WTC11 (cell line): ENCODE data around the gene GNAI1. TPM values are rescaled to one million over a fixed set of nuclear protein-coding genes. Genes with fewer than 3 reads are reported as not detected.

Source experiments
- ATAC-seq: fragments of 200-7000 bp; cut with Tn5 transposase; 2 replicates; pipeline ENCODE4 v1.10.0; 2021; ENCODE audit warnings: mild to moderate bottlenecking, moderate library complexity
- CTCF ChIA-PET: fragments of 300-600 bp; sonication (Branson Sonifier 250); formaldehyde crosslinking; loops from one replicate; lab custom pipeline; 2021; ENCODE audit warnings: antibody characterized with exemption; lab: Charles Lee
- POLR2A ChIA-PET: fragments of 350-600 bp; sonication (Branson Sonifier 250); formaldehyde crosslinking; loops from one replicate; lab custom pipeline; 2021; ENCODE audit warnings: antibody characterized with exemption; lab: Charles Lee
- DNase-seq: peaks from one replicate; pipeline ENCODE4 v3.0.0; 2021; ENCODE audit warnings: low spot score
- H3K27ac Mint-ChIP-seq: 2 replicates; pipeline ENCODE4 v1.8.0; 2021; ENCODE audit warnings: mixed read lengths
- H3K27me3 Mint-ChIP-seq: 2 replicates; pipeline ENCODE4 v1.8.0; 2021; ENCODE audit warnings: low read depth, mild to moderate bottlenecking, moderate library complexity, mixed read lengths
- H3K36me3 Mint-ChIP-seq: 2 replicates; pipeline ENCODE4 v1.8.0; 2021; ENCODE audit warnings: mixed read lengths
- H3K4me1 Mint-ChIP-seq: 2 replicates; pipeline ENCODE4 v1.8.0; 2022; ENCODE audit warnings: mixed read lengths
- H3K4me3 Mint-ChIP-seq: 2 replicates; pipeline ENCODE4 v1.8.0; 2021; ENCODE audit warnings: mild to moderate bottlenecking, moderate library complexity, mixed read lengths
- H3K9me3 Mint-ChIP-seq: 2 replicates; pipeline ENCODE4 v1.8.0; 2021; ENCODE audit warnings: mixed read lengths
- AR ChIP-seq: fragments of 250-450 bp; sonication (Bioruptor Pico); IDR thresholded peaks from 2 replicates; pipeline ENCODE4 v1.9.0; 2021; ENCODE audit warnings: mild to moderate bottlenecking
- ATF1 ChIP-seq: sonication (generic); formaldehyde crosslinking; IDR thresholded peaks from 2 replicates; pipeline ENCODE4 v1.8.1; 2023; ENCODE audit warnings: mild to moderate bottlenecking, moderate library complexity, missing genetic modification reagents
- ATF3 ChIP-seq: sonication (generic); formaldehyde crosslinking; conservative IDR thresholded peaks from 2 replicates; pipeline ENCODE4 v1.8.1; 2022; ENCODE audit warnings: mild to moderate bottlenecking, missing genetic modification reagents
- E2F1 ChIP-seq: sonication (generic); formaldehyde crosslinking; IDR thresholded peaks from 2 replicates; pipeline ENCODE4 v1.8.0; 2022; ENCODE audit warnings: mild to moderate bottlenecking, missing genetic modification reagents
- EMX1 ChIP-seq: fragments of 250-450 bp; sonication (Bioruptor Pico); IDR thresholded peaks from 2 replicates; pipeline ENCODE4 v1.8.0; 2021; ENCODE audit warnings: mild to moderate bottlenecking
- ETV6 ChIP-seq: sonication (generic); formaldehyde crosslinking; IDR thresholded peaks from 2 replicates; pipeline ENCODE4 v1.8.1; 2022; ENCODE audit warnings: mild to moderate bottlenecking, missing genetic modification reagents
- GABPB1 ChIP-seq: sonication (generic); formaldehyde crosslinking; IDR thresholded peaks from 2 replicates; pipeline ENCODE4 v1.8.1; 2023; ENCODE audit warnings: mild to moderate bottlenecking, missing genetic modification reagents
- HMGA2 ChIP-seq: fragments of 250-450 bp; sonication (Bioruptor Pico); IDR thresholded peaks from 2 replicates; pipeline ENCODE4 v1.4.0; 2021; ENCODE audit warnings: mild to moderate bottlenecking, moderate library complexity
- NFATC4 ChIP-seq: fragments of 250-450 bp; sonication (Bioruptor Pico); IDR thresholded peaks from 2 replicates; pipeline ENCODE4 v1.9.0; 2021; ENCODE audit warnings: mild to moderate bottlenecking
- RORB ChIP-seq: fragments of 250-450 bp; sonication (Bioruptor Pico); IDR thresholded peaks from 2 replicates; pipeline ENCODE4 v1.9.0; 2021; ENCODE audit warnings: mild to moderate bottlenecking
- SMAD3 ChIP-seq: sonication (generic); formaldehyde crosslinking; IDR thresholded peaks from 2 replicates; pipeline ENCODE4 v1.8.0; 2022; ENCODE audit warnings: missing genetic modification reagents, mild to moderate bottlenecking, borderline replicate concordance
- ZNF219 ChIP-seq: sonication (generic); formaldehyde crosslinking; IDR thresholded peaks from 2 replicates; pipeline ENCODE4 v1.8.0; 2023; ENCODE audit warnings: missing genetic modification reagents, mild to moderate bottlenecking, borderline replicate concordance
- ZNF317 ChIP-seq: sonication (generic); formaldehyde crosslinking; IDR thresholded peaks from 2 replicates; pipeline ENCODE4 v1.8.1; 2023; ENCODE audit warnings: low read depth, mild to moderate bottlenecking, moderate library complexity, missing genetic modification reagents, borderline replicate concordance
- ZNF671 ChIP-seq: fragments of 250-450 bp; sonication (Bioruptor Pico); IDR thresholded peaks from 2 replicates; pipeline ENCODE4 v1.8.0; 2021; ENCODE audit warnings: mild to moderate bottlenecking
- total RNA-seq: library from RNA; stranded (reverse); gene quantifications from 3 replicates; pipeline ENCODE4 v1.2.3, GENCODE V29; 2021
- TF ChIP-seq, protein P1 (sequence below): sonication (generic); formaldehyde crosslinking; IDR thresholded peaks from 2 replicates; pipeline ENCODE4 v1.8.1; 2022; ENCODE audit warnings: missing genetic modification reagents, borderline replicate concordance
- TF ChIP-seq, protein P2 (sequence below): fragments of 200-600 bp; IDR thresholded peaks from 2 replicates; pipeline ENCODE4 v1.8.0; 2022; ENCODE audit warnings: antibody characterized with exemption
- TF ChIP-seq, protein P3 (sequence below): sonication (generic); formaldehyde crosslinking; IDR thresholded peaks from 2 replicates; pipeline ENCODE4 v1.8.1; 2023; ENCODE audit warnings: mild to moderate bottlenecking, missing genetic modification reagents, moderate library complexity

The GNAI1 gene
- total RNA-seq, 1 experiment from 2014 or later: 26.7 TPM

DNA sequence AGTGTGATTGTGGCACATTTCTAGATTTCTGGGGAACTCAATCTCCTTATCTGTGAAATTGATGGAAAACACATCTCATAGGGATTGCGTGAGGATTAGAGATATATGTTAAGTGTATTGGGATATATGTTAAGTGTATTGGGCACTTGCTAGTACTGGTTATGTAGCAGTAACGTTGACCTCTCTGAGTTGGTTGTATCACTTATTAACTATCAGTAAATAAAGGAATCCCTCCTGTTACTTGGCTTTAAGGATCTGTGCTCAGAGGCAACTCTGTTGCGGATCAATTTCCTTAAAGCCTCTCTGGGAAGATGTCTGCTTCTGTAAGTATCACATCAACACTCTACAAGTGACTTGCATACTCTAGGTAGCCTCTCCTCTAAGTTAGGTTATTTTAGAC, 25.2 kb downstream of the GNAI1 start (continued):
- no peak for TF ChIP-seq AR (CRISPR knock-in tag)
- TF ChIP-seq, protein P1, sequence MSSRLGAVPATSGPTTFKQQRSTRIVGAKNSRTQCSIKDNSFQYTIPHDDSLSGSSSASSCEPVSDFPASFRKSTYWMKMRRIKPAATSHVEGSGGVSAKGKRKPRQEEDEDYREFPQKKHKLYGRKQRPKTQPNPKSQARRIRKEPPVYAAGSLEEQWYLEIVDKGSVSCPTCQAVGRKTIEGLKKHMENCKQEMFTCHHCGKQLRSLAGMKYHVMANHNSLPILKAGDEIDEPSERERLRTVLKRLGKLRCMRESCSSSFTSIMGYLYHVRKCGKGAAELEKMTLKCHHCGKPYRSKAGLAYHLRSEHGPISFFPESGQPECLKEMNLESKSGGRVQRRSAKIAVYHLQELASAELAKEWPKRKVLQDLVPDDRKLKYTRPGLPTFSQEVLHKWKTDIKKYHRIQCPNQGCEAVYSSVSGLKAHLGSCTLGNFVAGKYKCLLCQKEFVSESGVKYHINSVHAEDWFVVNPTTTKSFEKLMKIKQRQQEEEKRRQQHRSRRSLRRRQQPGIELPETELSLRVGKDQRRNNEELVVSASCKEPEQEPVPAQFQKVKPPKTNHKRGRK (CRISPR knock-in tag): no peak
- TF ChIP-seq, protein P2, sequence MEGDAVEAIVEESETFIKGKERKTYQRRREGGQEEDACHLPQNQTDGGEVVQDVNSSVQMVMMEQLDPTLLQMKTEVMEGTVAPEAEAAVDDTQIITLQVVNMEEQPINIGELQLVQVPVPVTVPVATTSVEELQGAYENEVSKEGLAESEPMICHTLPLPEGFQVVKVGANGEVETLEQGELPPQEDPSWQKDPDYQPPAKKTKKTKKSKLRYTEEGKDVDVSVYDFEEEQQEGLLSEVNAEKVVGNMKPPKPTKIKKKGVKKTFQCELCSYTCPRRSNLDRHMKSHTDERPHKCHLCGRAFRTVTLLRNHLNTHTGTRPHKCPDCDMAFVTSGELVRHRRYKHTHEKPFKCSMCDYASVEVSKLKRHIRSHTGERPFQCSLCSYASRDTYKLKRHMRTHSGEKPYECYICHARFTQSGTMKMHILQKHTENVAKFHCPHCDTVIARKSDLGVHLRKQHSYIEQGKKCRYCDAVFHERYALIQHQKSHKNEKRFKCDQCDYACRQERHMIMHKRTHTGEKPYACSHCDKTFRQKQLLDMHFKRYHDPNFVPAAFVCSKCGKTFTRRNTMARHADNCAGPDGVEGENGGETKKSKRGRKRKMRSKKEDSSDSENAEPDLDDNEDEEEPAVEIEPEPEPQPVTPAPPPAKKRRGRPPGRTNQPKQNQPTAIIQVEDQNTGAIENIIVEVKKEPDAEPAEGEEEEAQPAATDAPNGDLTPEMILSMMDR: no peak
- TF ChIP-seq, all 79 proteins: peak for 0

DNA sequence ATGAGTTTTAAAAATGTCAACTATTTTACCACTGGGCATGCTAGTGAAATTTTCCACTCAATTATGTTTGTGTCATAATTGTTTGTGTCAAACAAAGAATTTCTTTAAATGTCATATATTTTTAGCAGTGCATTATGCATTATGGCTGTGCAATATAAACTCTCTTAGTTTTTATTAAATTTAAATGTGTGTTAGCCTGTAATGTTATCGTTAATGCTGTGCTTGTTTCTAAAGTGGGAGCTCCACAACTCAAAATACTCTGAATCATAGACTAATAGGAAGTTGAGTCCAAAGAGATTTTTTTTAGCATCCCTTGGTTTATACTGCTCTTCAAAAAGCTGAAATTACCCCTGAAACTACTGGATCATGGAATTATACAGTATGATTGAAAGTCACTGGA, 26.8 kb downstream of the GNAI1 start:
- H3K4me3 Mint-ChIP-seq: no peak overlapping the region
- no peak for DNase-seq
- H3K4me1 Mint-ChIP-seq: peaks cover 65% of the 10 kb centered on the region
- ATAC-seq: no peak
- ChIA-PET POLR2A (no interaction called here), CTCF (no interaction called here)
- H3K9me3 Mint-ChIP-seq: peaks cover 10% of the 10 kb centered on the region
- H3K36me3 Mint-ChIP-seq: peaks cover 16% of the 10 kb centered on the region
- H3K27me3 Mint-ChIP-seq: no peaks in the 10 kb centered on the region; the same call in 1 of the 2 replicates
- TF ChIP-seq, protein P3, sequence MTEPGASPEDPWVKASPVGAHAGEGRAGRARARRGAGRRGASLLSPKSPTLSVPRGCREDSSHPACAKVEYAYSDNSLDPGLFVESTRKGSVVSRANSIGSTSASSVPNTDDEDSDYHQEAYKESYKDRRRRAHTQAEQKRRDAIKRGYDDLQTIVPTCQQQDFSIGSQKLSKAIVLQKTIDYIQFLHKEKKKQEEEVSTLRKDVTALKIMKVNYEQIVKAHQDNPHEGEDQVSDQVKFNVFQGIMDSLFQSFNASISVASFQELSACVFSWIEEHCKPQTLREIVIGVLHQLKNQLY (CRISPR knock-in tag): no peak
- H3K27ac Mint-ChIP-seq: no peak overlapping the region

DNA sequence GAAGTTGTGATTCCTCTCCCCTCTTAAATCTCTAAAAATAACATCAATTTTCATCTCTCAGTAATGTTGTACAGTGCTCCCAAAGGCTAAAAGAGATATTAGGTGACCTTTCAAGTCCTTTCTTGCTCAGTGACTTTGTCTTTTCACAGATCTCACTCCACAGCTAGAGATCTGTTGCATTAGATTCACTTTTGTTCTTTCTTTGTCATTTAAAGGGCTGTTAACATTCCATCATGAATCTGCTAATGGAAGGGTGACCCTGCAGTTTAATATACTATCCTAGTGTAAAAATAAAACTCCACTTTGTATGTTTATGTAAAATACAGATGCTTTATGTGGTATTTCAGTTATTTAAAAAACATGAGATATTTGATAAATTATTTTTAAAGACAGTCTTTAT, 30.5 kb downstream of the GNAI1 start:
- peaks cover 22% of the 10 kb centered on the region for H3K36me3 Mint-ChIP-seq
- peaks cover 16% of the 10 kb centered on the region for H3K9me3 Mint-ChIP-seq
- CTCF ChIA-PET: no interaction called here
- H3K27me3 Mint-ChIP-seq: no peaks in the 10 kb centered on the region; the same call in 1 of the 2 replicates
- peaks cover 49% of the 10 kb centered on the region for H3K4me1 Mint-ChIP-seq
- H3K4me3 Mint-ChIP-seq: peak overlapping the region; percentile 33
- TF ChIP-seq NFATC4 (CRISPR knock-in tag) (no peak), E2F1 (CRISPR knock-in tag) (no peak), SMAD3 (CRISPR knock-in tag) (no peak), RORB (no peak), ZNF219 (CRISPR knock-in tag) (no peak), ATF3 (CRISPR knock-in tag) (no peak), ETV6 (CRISPR knock-in tag) (no peak), EMX1 (CRISPR knock-in tag) (no peak), ZNF671 (no peak), HMGA2 (CRISPR knock-in tag) (no peak), ZNF317 (CRISPR knock-in tag) (no peak), AR (CRISPR knock-in tag) (no peak), ATF1 (CRISPR knock-in tag) (no peak), GABPB1 (CRISPR knock-in tag) (no peak)
- TF ChIP-seq, protein P1 (CRISPR knock-in tag): no peak
- POLR2A ChIA-PET: no interaction called here
- ATAC-seq (peak; percentile 74), DNase-seq (no peak)
- peak overlapping the region; percentile 87; the same call in 1 of the 2 replicates for H3K27ac Mint-ChIP-seq
